Nephron progenitor cell (in vitro differentiated cells): ENCODE measurements around the gene LIPI.
A peak's percentile ranks its signal among the peaks of the same experiment; 100 is the strongest.
"Not testable (repeated sequence)": the region's sequence is repeated elsewhere in the genome, so short reads cannot be mapped to it uniquely, and the experiment has no call there.

Experiments used
- DNase-seq: peaks from one replicate; pipeline ENCODE4 v3.0.0; 2021
- H3K27ac Mint-ChIP-seq: 2 replicates; pipeline ENCODE4 v1.8.0; 2021; ENCODE audit warnings: mild to moderate bottlenecking, moderate library complexity, mixed read lengths
- H3K27me3 Mint-ChIP-seq: 2 replicates; pipeline ENCODE4 v1.8.0; 2021; ENCODE audit warnings: mild to moderate bottlenecking, low read depth, mixed read lengths; ENCODE audit not compliant: poor library complexity
- H3K36me3 Mint-ChIP-seq: 2 replicates; pipeline ENCODE4 v1.8.0; 2021; ENCODE audit warnings: low read depth, mixed read lengths
- H3K4me1 Mint-ChIP-seq: 2 replicates; pipeline ENCODE4 v1.8.0; 2021; ENCODE audit warnings: mixed read lengths
- H3K4me3 Mint-ChIP-seq: 2 replicates; pipeline ENCODE4 v1.8.0; 2021; ENCODE audit warnings: mild to moderate bottlenecking, moderate library complexity, mixed read lengths
- H3K9me3 Mint-ChIP-seq: 2 replicates; pipeline ENCODE4 v1.8.0; 2021; ENCODE audit warnings: mild to moderate bottlenecking, moderate library complexity, mixed read lengths
- TF ChIP-seq, protein P1 (sequence below): fragments of 200-600 bp; sonication (generic); IDR thresholded peaks from 2 replicates; pipeline ENCODE4 v1.5.0; 2021; ENCODE audit warnings: antibody characterized with exemption

The LIPI gene

GRCh38 chr21:14229399-14229798 lies 18.6 kb upstream of the LIPI start:
- Mint-ChIP-seq H3K4me1 (no peaks in the 10 kb centered on the region), H3K9me3 (peaks cover 48% of the 10 kb centered on the region), H3K27me3 (no peaks in the 10 kb centered on the region), H3K27ac (no peak overlapping the region), H3K36me3 (peaks cover 7% of the 10 kb centered on the region), H3K4me3 (no peak overlapping the region)
- TF ChIP-seq, protein P1, sequence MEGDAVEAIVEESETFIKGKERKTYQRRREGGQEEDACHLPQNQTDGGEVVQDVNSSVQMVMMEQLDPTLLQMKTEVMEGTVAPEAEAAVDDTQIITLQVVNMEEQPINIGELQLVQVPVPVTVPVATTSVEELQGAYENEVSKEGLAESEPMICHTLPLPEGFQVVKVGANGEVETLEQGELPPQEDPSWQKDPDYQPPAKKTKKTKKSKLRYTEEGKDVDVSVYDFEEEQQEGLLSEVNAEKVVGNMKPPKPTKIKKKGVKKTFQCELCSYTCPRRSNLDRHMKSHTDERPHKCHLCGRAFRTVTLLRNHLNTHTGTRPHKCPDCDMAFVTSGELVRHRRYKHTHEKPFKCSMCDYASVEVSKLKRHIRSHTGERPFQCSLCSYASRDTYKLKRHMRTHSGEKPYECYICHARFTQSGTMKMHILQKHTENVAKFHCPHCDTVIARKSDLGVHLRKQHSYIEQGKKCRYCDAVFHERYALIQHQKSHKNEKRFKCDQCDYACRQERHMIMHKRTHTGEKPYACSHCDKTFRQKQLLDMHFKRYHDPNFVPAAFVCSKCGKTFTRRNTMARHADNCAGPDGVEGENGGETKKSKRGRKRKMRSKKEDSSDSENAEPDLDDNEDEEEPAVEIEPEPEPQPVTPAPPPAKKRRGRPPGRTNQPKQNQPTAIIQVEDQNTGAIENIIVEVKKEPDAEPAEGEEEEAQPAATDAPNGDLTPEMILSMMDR, result no peak
- no peak for DNase-seq

DNA sequence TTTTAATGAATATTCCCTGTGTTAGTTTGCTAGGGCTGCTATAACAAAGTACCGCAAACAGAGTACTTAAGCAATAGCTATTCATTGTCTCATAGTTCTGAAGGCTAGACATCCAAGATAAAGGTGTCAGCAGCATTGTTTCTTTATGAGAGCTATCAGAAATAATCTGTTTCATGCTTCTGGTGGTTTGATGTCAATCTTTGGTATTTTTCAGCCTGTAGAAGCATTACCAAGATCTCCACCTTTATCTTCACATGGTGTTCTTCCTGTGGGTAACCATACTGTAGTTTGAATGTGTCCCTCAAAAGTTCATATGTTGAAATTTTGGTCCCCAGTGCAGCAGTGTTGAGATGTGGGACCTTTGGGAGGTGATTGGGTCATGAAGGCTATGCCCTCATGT lies 12.6 kb upstream of the LIPI start:
- no peaks in the 10 kb centered on the region for H3K4me1 Mint-ChIP-seq
- TF ChIP-seq, protein P1, result no peak
- H3K27me3 Mint-ChIP-seq, result no peaks in the 10 kb centered on the region
- no peak overlapping the region for H3K27ac Mint-ChIP-seq
- H3K4me3 Mint-ChIP-seq, result no peak overlapping the region
- H3K36me3 Mint-ChIP-seq, result peaks cover 3% of the 10 kb centered on the region
- peaks cover 17% of the 10 kb centered on the region for H3K9me3 Mint-ChIP-seq
- DNase-seq, result no peak

DNA sequence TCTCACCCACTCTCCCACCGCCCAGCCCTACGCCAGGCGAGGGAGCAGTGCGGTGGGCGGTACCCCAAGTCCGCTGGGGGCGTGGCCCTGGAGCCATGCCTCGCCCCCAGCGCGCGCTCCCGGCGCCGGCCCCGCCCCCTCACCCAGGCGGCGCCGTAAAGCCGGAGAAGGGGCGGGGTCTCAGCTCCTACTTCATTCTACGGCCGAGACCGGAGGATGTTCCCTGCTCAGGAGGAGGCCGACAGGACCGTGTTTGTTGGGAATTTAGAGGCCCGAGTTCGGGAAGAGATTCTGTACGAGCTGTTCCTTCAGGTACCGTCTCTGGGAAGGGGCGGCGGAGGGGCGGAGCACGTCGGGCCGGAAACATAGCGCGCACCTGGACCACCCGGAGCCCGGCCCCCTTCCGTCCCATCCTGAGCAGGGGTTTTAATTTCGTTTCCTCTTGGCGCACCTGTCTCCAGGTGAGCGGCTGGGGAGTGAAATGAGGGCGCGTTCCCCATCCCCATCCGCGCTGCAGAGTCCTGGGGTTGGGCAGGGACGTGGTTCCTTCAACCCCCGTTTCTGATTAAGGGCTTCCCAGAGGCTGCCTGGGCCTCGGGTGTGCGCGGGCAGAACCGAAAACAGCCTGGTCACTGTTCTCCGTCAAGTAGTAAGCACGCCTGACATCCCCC lies 5.4 kb upstream of the LIPI start, which contains the start of gene RBM11:
Gene RBM11, plus strand, starts transcription at position 187 of the 671 bp plus-strand sequence. Its CDS starts 30 bp downstream, at position 217.
- H3K4me1 Mint-ChIP-seq, result no peaks in the 10 kb centered on the region
- TF ChIP-seq, protein P1, result no peak

GRCh38 chr21:14213164-14213563 lies 2.4 kb upstream of the LIPI start:
- Mint-ChIP-seq H3K9me3 (peaks cover 8% of the 10 kb centered on the region), H3K4me1 (no peaks in the 10 kb centered on the region), H3K36me3 (no peaks in the 10 kb centered on the region), H3K27me3 (peaks cover 13% of the 10 kb centered on the region), H3K4me3 (no peak overlapping the region), H3K27ac (no peak overlapping the region)
- no peak for DNase-seq
- TF ChIP-seq, protein P1, result no peak

More for the DNA sequence above, 5.4 kb upstream of the LIPI start, which contains the start of gene RBM11:
- Mint-ChIP-seq H3K27me3 (peaks cover 9% of the 10 kb centered on the region), H3K9me3 (peaks cover 11% of the 10 kb centered on the region), H3K27ac (no peak within 1 kb of the TSS), H3K4me3 (peak within 1 kb of the TSS; percentile 87), H3K36me3 (no peaks in the 10 kb centered on the region)
- DNase-seq, result peak; percentile 87

DNA sequence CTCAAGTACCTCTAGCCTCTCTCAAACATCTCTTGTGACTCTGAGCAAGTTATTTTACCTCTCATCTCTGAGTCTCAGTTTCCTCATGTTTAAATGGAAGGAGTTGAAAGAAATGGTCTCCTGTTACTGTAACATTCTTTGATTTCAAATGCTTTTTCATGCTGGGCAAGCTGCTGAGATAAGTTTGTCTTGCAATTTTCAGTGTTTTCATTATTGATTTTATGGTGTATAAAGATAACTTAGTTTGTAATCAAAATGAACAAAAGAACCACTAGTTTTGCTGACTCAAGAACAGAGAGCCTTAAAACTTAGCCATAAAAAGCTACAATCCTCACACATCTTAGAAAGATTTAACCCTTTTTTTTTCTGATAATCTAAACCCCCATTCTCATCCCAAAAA lies 4.5 kb downstream of the LIPI start:
- no peaks in the 10 kb centered on the region for H3K36me3 Mint-ChIP-seq
- peaks cover 19% of the 10 kb centered on the region for H3K9me3 Mint-ChIP-seq
- TF ChIP-seq, protein P1, result no peak
- H3K4me3 Mint-ChIP-seq, result no peak overlapping the region
- peaks cover 4% of the 10 kb centered on the region for H3K27me3 Mint-ChIP-seq
- H3K27ac Mint-ChIP-seq, result no peak overlapping the region
- no peaks in the 10 kb centered on the region for H3K4me1 Mint-ChIP-seq
- DNase-seq, result no peak

DNA sequence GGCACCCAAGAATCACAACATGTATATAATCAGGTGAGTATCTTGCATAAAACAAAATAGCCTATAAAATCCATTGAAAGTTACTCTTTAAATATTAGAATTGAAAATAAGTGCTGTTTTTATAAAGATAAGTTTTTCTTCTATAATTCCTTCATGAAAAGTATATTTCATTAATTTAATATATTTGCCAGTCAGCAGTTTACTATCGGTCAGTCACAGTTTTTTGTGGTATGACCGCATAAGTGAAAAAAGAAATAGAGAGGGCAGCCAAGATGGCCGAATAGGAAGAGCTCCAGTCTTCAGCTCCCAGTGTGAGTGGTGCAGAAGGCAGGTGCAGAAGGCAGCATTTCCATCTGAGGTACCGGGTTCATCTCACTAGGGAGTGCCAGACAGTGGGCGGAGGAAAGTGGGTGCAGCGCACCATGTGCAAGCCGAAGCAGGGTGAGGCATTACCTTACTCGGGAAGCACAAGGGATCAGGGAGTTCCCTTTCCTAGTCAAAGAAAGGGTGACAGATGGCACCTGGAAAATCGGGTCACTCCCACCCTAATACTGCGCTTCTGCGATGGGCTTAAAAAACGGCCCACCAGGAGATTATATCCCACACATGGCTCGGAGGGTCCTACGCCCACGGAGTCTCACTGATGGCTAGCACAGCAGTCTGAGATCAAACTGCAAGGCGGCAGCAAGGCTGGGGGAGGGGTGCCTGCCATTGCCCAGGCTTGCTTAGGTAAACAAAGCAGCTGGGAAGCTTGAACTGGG lies 44.1 kb downstream of the LIPI start:
- not testable (repeated sequence) for H3K27ac Mint-ChIP-seq, H3K4me1 Mint-ChIP-seq

More for the DNA sequence above, 44.1 kb downstream of the LIPI start:
- H3K4me3 Mint-ChIP-seq, H3K27me3 Mint-ChIP-seq, H3K36me3 Mint-ChIP-seq, DNase-seq: not testable (repeated sequence)
- H3K9me3 Mint-ChIP-seq, result peaks cover 36% of the 10 kb centered on the region
